IMR-90 (cell line): ENCODE data around the gene FLT3. TPM values are rescaled to one million over a fixed set of nuclear protein-coding genes. Genes with fewer than 3 reads are reported as not detected.

ENCODE experiments used
- ATAC-seq: fragments of 200-7000 bp; cut with Tn5 transposase; 2 replicates; pipeline ENCODE4 v1.9.1; 2020; ENCODE audit warnings: low read depth, mild to moderate bottlenecking, moderate library complexity
- BruUV-seq: library from RNA; stranded (reverse); fragments of 400-500 nt; replicated peaks from 2 replicates; lab custom pipeline; 2021; lab: Mats Ljungman, UMichigan
- CTCF ChIA-PET: fragments of 300-600 bp; formaldehyde crosslinking; extraction: SDS; loops from one replicate; lab custom pipeline; 2021; ENCODE audit warnings: antibody characterized with exemption; lab: Yijun Ruan, JAX
- POLR2A ChIA-PET: fragments of 300-600 bp; sonication (Branson Sonifier 250); formaldehyde crosslinking; loops from one replicate; lab custom pipeline; 2022; ENCODE audit warnings: antibody characterized with exemption; ENCODE audit not compliant: unreplicated experiment; lab: Charles Lee
- DNase-seq: peaks from one replicate; pipeline ENCODE4 v3.0.0; 2013
- H2AFZ ChIP-seq: replicated peaks from 2 replicates; pipeline ENCODE3; 2013; ENCODE audit warnings: low read length, mild to moderate bottlenecking; ENCODE audit not compliant: poor library complexity
- H2AK5ac ChIP-seq: 2 replicates; pipeline ENCODE4 v1.6.1; 2013; ENCODE audit warnings: low read depth, low read length, inconsistent platforms
- H2AK9ac ChIP-seq: replicated peaks from 2 replicates; pipeline ENCODE3; 2013; ENCODE audit warnings: mild to moderate bottlenecking, low read depth, low read length, moderate library complexity; ENCODE audit not compliant: poor library complexity
- H2BK120ac ChIP-seq: 2 replicates; pipeline ENCODE4 v1.6.1; 2013; ENCODE audit warnings: low read depth, low read length, inconsistent platforms
- H2BK15ac ChIP-seq: 3 replicates; pipeline ENCODE4 v1.6.1; 2013; ENCODE audit warnings: low read depth, low read length, inconsistent platforms
- H2BK20ac ChIP-seq: 2 replicates; pipeline ENCODE4 v1.6.1; 2013; ENCODE audit warnings: low read depth, mild to moderate bottlenecking, inconsistent platforms, low read length, moderate library complexity
- H2BK5ac ChIP-seq: 2 replicates; pipeline ENCODE4 v1.6.1; 2013; ENCODE audit warnings: mild to moderate bottlenecking, low read depth, low read length, inconsistent platforms; ENCODE audit not compliant: poor library complexity, severe bottlenecking
- H3K14ac ChIP-seq: replicated peaks from 2 replicates; pipeline ENCODE4 v1.6.1; 2013; ENCODE audit warnings: low read depth, low read length, inconsistent platforms
- H3K18ac ChIP-seq: 2 replicates; pipeline ENCODE4 v1.6.1; 2013; ENCODE audit warnings: low read depth, low read length, control low read depth
- H3K23ac ChIP-seq: 2 replicates; pipeline ENCODE4 v1.6.1; 2013; ENCODE audit warnings: low read depth, low read length, inconsistent platforms
- H3K27ac ChIP-seq: 2 replicates; pipeline ENCODE4 v1.5.1; 2013; ENCODE audit warnings: mild to moderate bottlenecking, control low read depth, low read length; ENCODE audit not compliant: insufficient read depth
- H3K27me3 ChIP-seq: 2 replicates; pipeline ENCODE4 v1.6.1; 2013; ENCODE audit warnings: low read length; ENCODE audit not compliant: control insufficient read depth, insufficient read depth
- H3K36me3 ChIP-seq: 2 replicates; pipeline ENCODE4 v1.6.1; 2013; ENCODE audit warnings: low read length, mixed read lengths; ENCODE audit not compliant: control insufficient read depth, insufficient read depth
- H3K4ac ChIP-seq: 2 replicates; pipeline ENCODE4 v1.6.1; 2013; ENCODE audit warnings: low read depth, low read length, inconsistent platforms
- H3K4me1 ChIP-seq: 2 replicates; pipeline ENCODE4 v1.6.1; 2013; ENCODE audit warnings: low read length, mixed read lengths; ENCODE audit not compliant: control insufficient read depth, insufficient read depth
- H3K4me2 ChIP-seq: 2 replicates; pipeline ENCODE4 v1.6.1; 2013; ENCODE audit warnings: low read depth, mild to moderate bottlenecking, control low read depth, low read length, moderate library complexity
- H3K4me3 ChIP-seq: 2 replicates; pipeline ENCODE4 v1.5.1; 2013; ENCODE audit warnings: low read depth, mild to moderate bottlenecking, control low read depth, low read length, moderate library complexity; ENCODE audit not compliant: insufficient read depth
- H3K56ac ChIP-seq: 2 replicates; pipeline ENCODE4 v1.6.1; 2013; ENCODE audit warnings: low read length, inconsistent platforms; ENCODE audit not compliant: insufficient read depth; ENCODE audit errors: extremely low read depth
- H3K79me1 ChIP-seq, 2 experiments: 2 replicates each; pipeline ENCODE4 v1.6.1; 2013; ENCODE audit warnings: low read length in 2 of 2, inconsistent platforms in 1 of 2, low read depth in 1 of 2
- H3K9ac ChIP-seq: 2 replicates; pipeline ENCODE4 v1.6.1; 2013; ENCODE audit warnings: low read depth, low read length, control low read depth
- H3K9me1 ChIP-seq: 2 replicates; pipeline ENCODE4 v1.6.1; 2013; ENCODE audit warnings: low read length, inconsistent platforms; ENCODE audit not compliant: insufficient read depth
- H3K9me3 ChIP-seq: 2 replicates; pipeline ENCODE4 v1.6.1; 2013; ENCODE audit warnings: low read length; ENCODE audit not compliant: control insufficient read depth, insufficient read depth
- H4K20me1 ChIP-seq: 2 replicates; pipeline ENCODE4 v1.6.1; 2013; ENCODE audit warnings: low read length, inconsistent platforms; ENCODE audit not compliant: insufficient read depth
- H4K5ac ChIP-seq: 2 replicates; pipeline ENCODE4 v1.6.1; 2013; ENCODE audit warnings: mild to moderate bottlenecking, low read depth, low read length, control low read depth
- H4K8ac ChIP-seq, 2 experiments: 2 replicates each; pipeline ENCODE4 v1.6.1; 2013; ENCODE audit warnings: low read depth in 2 of 2, low read length in 2 of 2, control low read depth in 1 of 2, inconsistent platforms in 1 of 2
- H4K91ac ChIP-seq: 2 replicates; pipeline ENCODE4 v1.6.1; 2013; ENCODE audit warnings: low read depth, low read length, inconsistent platforms; ENCODE audit not compliant: insufficient read depth
- BHLHE40 ChIP-seq: fragments of 150-350 bp; IDR thresholded peaks from 2 replicates; pipeline ENCODE4 v1.6.1; 2016; ENCODE audit warnings: mild to moderate bottlenecking, low read depth, low read length
- CEBPB ChIP-seq: IDR thresholded peaks from 2 replicates; pipeline ENCODE4 v1.6.1; 2012; ENCODE audit warnings: low read depth, low read length, improper control_type of control experiment
- CHD1 ChIP-seq: IDR thresholded peaks from 2 replicates; pipeline ENCODE4 v1.6.1; 2012; ENCODE audit warnings: low read depth, low read length, improper control_type of control experiment
- ELK1 ChIP-seq: fragments of 150-350 bp; IDR thresholded peaks from 2 replicates; pipeline ENCODE4 v1.6.1; 2016; ENCODE audit warnings: low read depth, mild to moderate bottlenecking, low read length, moderate library complexity, borderline replicate concordance
- FOS ChIP-seq: fragments of 150-350 bp; IDR thresholded peaks from 2 replicates; pipeline ENCODE4 v1.6.1; 2016; ENCODE audit warnings: low read depth, low read length
- MAFK ChIP-seq: IDR thresholded peaks from 2 replicates; pipeline ENCODE4 v1.6.1; 2012; ENCODE audit warnings: low read depth, low read length, improper control_type of control experiment
- MAZ ChIP-seq: IDR thresholded peaks from 2 replicates; pipeline ENCODE4 v1.6.1; 2012; ENCODE audit warnings: low read depth, mild to moderate bottlenecking, low read length, improper control_type of control experiment, moderate library complexity, borderline replicate concordance
- MXI1 ChIP-seq: IDR thresholded peaks from 2 replicates; pipeline ENCODE4 v1.6.1; 2012; ENCODE audit warnings: low read depth, mild to moderate bottlenecking, low read length, moderate library complexity, borderline replicate concordance
- NFE2L2 ChIP-seq: fragments of 150-350 bp; IDR thresholded peaks from 2 replicates; pipeline ENCODE4 v1.6.1; 2016; ENCODE audit warnings: low read depth, mild to moderate bottlenecking, low read length
- POLR2A ChIP-seq: IDR thresholded peaks from 2 replicates; pipeline ENCODE4 v1.6.1; 2012; ENCODE audit warnings: mild to moderate bottlenecking, low read depth, low read length
- RAD21 ChIP-seq: IDR thresholded peaks from 2 replicates; pipeline ENCODE4 v1.6.1; 2012; ENCODE audit warnings: low read length, improper control_type of control experiment
- RCOR1 ChIP-seq: IDR thresholded peaks from 2 replicates; pipeline ENCODE4 v1.6.1; 2012; ENCODE audit warnings: mild to moderate bottlenecking, low read length, improper control_type of control experiment; ENCODE audit not compliant: insufficient replicate concordance
- RFX5 ChIP-seq: IDR thresholded peaks from 2 replicates; pipeline ENCODE4 v1.8.0; 2012; ENCODE audit warnings: low read depth, mild to moderate bottlenecking, low read length, moderate library complexity
- SMC3 ChIP-seq: fragments of 150-350 bp; IDR thresholded peaks from 2 replicates; pipeline ENCODE4 v1.6.1; 2016; ENCODE audit warnings: low read depth, mild to moderate bottlenecking, antibody characterized with exemption, low read length, moderate library complexity
- WGBS, 2 experiments: methylation state at CpG; one replicate each; pipeline versions ENCODE4 v1.1.5 to v1.1.7; 2013; ENCODE audit warnings: missing lambda C conversion rate in 2 of 2; ENCODE audit not compliant: insufficient read length in 1 of 2; ENCODE audit errors: extremely low coverage in 2 of 2; 5-methylcytosine and 5-hydroxymethylcytosine counted together
- dilution Hi-C: fragments of 300-500 bp; cut with HindIII; formaldehyde crosslinking; loops from one replicate; pipeline ENCODE4 v1.14.3; 2018; ENCODE audit warnings: low sequenced_read_pairs; ENCODE audit not compliant: unreplicated experiment
- in situ Hi-C: fragments of 300-500 bp; cut with MboI; formaldehyde crosslinking; loops from 3 replicates; pipeline ENCODE4 v1.14.3; 2019; ENCODE audit warnings: low sequenced_read_pairs, inconsistent platforms, mixed read lengths
- intact Hi-C: fragments of 100-400 bp; cut with micrococcal nuclease; formaldehyde crosslinking; loops from 2 replicates; pipeline ENCODE4 v1.10.0; 2022
- polyA plus RNA-seq, 3 experiments: library from polyadenylated mRNA; depleted of rRNA; stranded (reverse); fragments of >200 nt; gene quantifications; 2 replicates each; pipeline ENCODE4 v1.2.3, GENCODE V29; 2012; ENCODE audit warnings: low replicate concordance in 1 of 3
- total RNA-seq: library from RNA; depleted of rRNA; stranded (reverse); fragments of >200 nt; gene quantifications from 2 replicates; pipeline ENCODE4 v1.2.3, GENCODE V29; 2012
- TF ChIP-seq, protein P1 (sequence below): fragments of 150-350 bp; IDR thresholded peaks from 2 replicates; pipeline ENCODE4 v1.6.1; 2017; ENCODE audit warnings: mild to moderate bottlenecking, antibody characterized with exemption, low read length, low read depth
- TF ChIP-seq, protein P2 (sequence below): conservative IDR thresholded peaks from 2 replicates; pipeline ENCODE4 v1.5.1; 2012; ENCODE audit warnings: mild to moderate bottlenecking, low read depth, low read length, improper control_type of control experiment

FLT3 gene
- total and polyA plus RNA-seq, 2 of the 4 experiments (the other 2 are of a cell fraction) = not detected

- Histone ChIP-seq H3K36me3 (no peaks in the 10 kb centered on the region), H3K4me3 (no peak overlapping the region), H3K4ac (no peak overlapping the region), H3K4me1 (no peaks in the 10 kb centered on the region), H3K27ac (no peak overlapping the region), H3K56ac (no peak overlapping the region), H2BK5ac (no peak overlapping the region), H2BK20ac (no peak overlapping the region), H3K14ac (no peak overlapping the region), H3K79me1 (no peaks in the 10 kb centered on the region), H3K9ac (no peak overlapping the region), H3K9me3 (no peaks in the 10 kb centered on the region), H2AK9ac (no peak overlapping the region), H4K91ac (no peak overlapping the region), H3K18ac (no peak overlapping the region), H3K23ac (no peak overlapping the region), H2BK120ac (peak overlapping the region; percentile 46; the same call in 1 of the 2 replicates), H2AK5ac (no peak overlapping the region), H4K5ac (no peak overlapping the region), H4K8ac (no peak overlapping the region), H2AFZ (no peak overlapping the region), H3K27me3 (peaks cover 3% of the 10 kb centered on the region), H3K4me2 (no peak overlapping the region), H4K20me1 (no peaks in the 10 kb centered on the region), H2BK15ac (no peak overlapping the region), H3K9me1 (0 out of 2 replicates have a peak, but pooled peaks cover 4% of the 10 kb centered on the region)
- DNase-seq (peak; percentile 59), ATAC-seq (peak; percentile 56)
- ChIA-PET CTCF (no interaction called here), POLR2A (interaction anchor here (1.0 kb wide), 1 partner anchor 127 kb away, joined by 3 read pairs; no protein-coding TSS in a partner anchor)
- TF ChIP-seq POLR2A (no peak), RAD21 (no peak), BHLHE40 (no peak), MAFK (no peak), CHD1 (no peak), FOS (no peak), MAZ (no peak), SMC3 (no peak), MXI1 (no peak), CEBPB (no peak), ELK1 (no peak), RFX5 (no peak), NFE2L2 (no peak), RCOR1 (no peak)
- TF ChIP-seq, protein P1, sequence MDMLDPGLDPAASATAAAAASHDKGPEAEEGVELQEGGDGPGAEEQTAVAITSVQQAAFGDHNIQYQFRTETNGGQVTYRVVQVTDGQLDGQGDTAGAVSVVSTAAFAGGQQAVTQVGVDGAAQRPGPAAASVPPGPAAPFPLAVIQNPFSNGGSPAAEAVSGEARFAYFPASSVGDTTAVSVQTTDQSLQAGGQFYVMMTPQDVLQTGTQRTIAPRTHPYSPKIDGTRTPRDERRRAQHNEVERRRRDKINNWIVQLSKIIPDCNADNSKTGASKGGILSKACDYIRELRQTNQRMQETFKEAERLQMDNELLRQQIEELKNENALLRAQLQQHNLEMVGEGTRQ = no peak
- TF ChIP-seq, protein P2, sequence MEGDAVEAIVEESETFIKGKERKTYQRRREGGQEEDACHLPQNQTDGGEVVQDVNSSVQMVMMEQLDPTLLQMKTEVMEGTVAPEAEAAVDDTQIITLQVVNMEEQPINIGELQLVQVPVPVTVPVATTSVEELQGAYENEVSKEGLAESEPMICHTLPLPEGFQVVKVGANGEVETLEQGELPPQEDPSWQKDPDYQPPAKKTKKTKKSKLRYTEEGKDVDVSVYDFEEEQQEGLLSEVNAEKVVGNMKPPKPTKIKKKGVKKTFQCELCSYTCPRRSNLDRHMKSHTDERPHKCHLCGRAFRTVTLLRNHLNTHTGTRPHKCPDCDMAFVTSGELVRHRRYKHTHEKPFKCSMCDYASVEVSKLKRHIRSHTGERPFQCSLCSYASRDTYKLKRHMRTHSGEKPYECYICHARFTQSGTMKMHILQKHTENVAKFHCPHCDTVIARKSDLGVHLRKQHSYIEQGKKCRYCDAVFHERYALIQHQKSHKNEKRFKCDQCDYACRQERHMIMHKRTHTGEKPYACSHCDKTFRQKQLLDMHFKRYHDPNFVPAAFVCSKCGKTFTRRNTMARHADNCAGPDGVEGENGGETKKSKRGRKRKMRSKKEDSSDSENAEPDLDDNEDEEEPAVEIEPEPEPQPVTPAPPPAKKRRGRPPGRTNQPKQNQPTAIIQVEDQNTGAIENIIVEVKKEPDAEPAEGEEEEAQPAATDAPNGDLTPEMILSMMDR = no peak
- dilution Hi-C loops (no loop called here), intact Hi-C loops (no loop called here), in situ Hi-C loops (no loop called here)
- 81% methylated on average over 3 of the region's 4 CpGs; no CpG with 5 or more reads in 1 of the 2 experiments for WGBS, 2 experiments
- BruUV-seq = no TSS peak
These were observed 88.0 kb downstream of the FLT3 start for GRCh38 chr13:28012383-28012782.
